Esophagus squamous epithelium (tissue), 5 donors: Measurements from ENCODE around the gene CACHD1. TPM values are rescaled to one million over a fixed set of nuclear protein-coding genes. Genes with fewer than 3 reads are reported as not detected.

Experiments
- DNase-seq: peaks from one replicate; lab custom pipeline; 2025; lab: John Stamatoyannopoulos, UW
- H3K27ac ChIP-seq, 4 donors: fragments of 200-600 bp; sonication (generic); one replicate each; pipeline ENCODE4 v1.5.1; 2016 to 2019; ENCODE audit warnings: mild to moderate bottlenecking in 1 of 4
- H3K27me3 ChIP-seq, 4 donors: fragments of 200-600 bp; sonication (generic); 1 replicate in 3 of 4; 2 replicates in 1 of 4; pipeline versions ENCODE4 v1.5.1 to v1.6.0; 2017 to 2021; ENCODE audit warnings: antibody characterized with exemption in 1 of 4
- H3K36me3 ChIP-seq, 3 donors: fragments of 200-600 bp; sonication (generic); one replicate each; pipeline ENCODE4 v1.5.1; 2016 to 2019
- H3K4me1 ChIP-seq, 3 donors: fragments of 200-600 bp; sonication (generic); one replicate each; pipeline ENCODE4 v1.5.1; 2017 to 2019
- H3K4me3 ChIP-seq, 4 donors: fragments of 200-600 bp; sonication (generic); 1 replicate in 3 of 4; 2 replicates in 1 of 4; pipeline ENCODE4 v1.5.1; 2016 to 2019; ENCODE audit warnings: mild to moderate bottlenecking in 2 of 4, moderate library complexity in 1 of 4
- H3K9me3 ChIP-seq, 3 donors: fragments of 200-600 bp; sonication (generic); one replicate each; pipeline ENCODE4 v1.5.1; 2016 to 2019
- CTCF ChIP-seq, 6 experiments: fragments of 450-650 bp in 4 of 6; fragments of 200-600 bp in 2 of 6; sonication (generic) in 2 of 6; IDR thresholded peaks; one replicate each; pipeline ENCODE4 v1.5.1; 2016 to 2019; ENCODE audit warnings: antibody characterized with exemption in 6 of 6, mild to moderate bottlenecking in 4 of 6, moderate library complexity in 4 of 6
- POLR2A ChIP-seq, 4 donors: fragments of 450-650 bp; IDR thresholded peaks; one replicate each; pipeline ENCODE4 v1.6.1; 2017; ENCODE audit warnings: antibody characterized with exemption in 4 of 4, mild to moderate bottlenecking in 4 of 4, moderate library complexity in 3 of 4
- WGBS, 2 donors: methylation state at CpG; one replicate each; pipeline ENCODE4 v1.1.5; 2018; 5-methylcytosine and 5-hydroxymethylcytosine counted together
- intact Hi-C: fragments of 100-400 bp; cut with DNase I; formaldehyde crosslinking; loops from one replicate; pipeline ENCODE4 v1.15.0; 2022
- total RNA-seq, 4 donors: library from RNA; depleted of rRNA; stranded (reverse); fragments of >200 nt; gene quantifications; one replicate each; pipeline ENCODE4 v1.1.0, GENCODE V29; 2016
- donor health status: DM: yes; HTN: yes; CAD: no.

The CACHD1 gene
- total RNA-seq, 4 donors from 2014 or later: 1.9 to 14.5 (median 4.1) TPM

DNA sequence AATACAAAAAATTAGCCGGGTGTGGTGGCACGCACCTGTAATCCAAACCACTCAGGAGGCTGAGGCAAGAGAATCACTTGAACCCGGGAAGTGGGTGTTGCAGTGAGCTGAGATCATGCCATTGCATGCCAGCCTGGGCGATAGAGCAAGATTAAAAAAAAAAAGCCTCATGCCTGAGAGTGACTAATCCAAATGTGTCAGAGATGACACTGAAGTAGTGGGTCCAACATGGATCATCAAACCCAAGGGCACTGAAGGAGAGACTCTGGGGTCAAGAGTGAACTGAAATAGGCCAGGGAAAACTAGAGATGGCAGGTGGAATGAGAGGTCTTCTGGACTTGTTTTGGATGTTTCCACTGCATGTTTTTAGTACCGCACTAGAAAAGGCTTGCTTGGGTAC, 10.2 kb upstream of the CACHD1 start:
- Histone ChIP-seq H3K4me1 (no peaks in the 10 kb centered on the region), H3K9me3 (no peaks in the 10 kb centered on the region), H3K4me3 (no peak overlapping the region), H3K36me3 (no peaks in the 10 kb centered on the region), H3K27ac (no peak overlapping the region), H3K27me3 (no peaks in the 10 kb centered on the region)
- TF ChIP-seq POLR2A (IDR thresholded peaks at IDR 0.05) (no peak), CTCF (IDR thresholded peaks at IDR 0.05) (no peak)
- intact Hi-C loops: loop anchor here (10.0 kb wide), 1 partner anchor 215 kb away; no protein-coding TSS in a partner anchor
- no peak for DNase-seq
- WGBS, 2 donors: 60 to 81% methylated on average over 5 of the region's 5 CpGs

DNA sequence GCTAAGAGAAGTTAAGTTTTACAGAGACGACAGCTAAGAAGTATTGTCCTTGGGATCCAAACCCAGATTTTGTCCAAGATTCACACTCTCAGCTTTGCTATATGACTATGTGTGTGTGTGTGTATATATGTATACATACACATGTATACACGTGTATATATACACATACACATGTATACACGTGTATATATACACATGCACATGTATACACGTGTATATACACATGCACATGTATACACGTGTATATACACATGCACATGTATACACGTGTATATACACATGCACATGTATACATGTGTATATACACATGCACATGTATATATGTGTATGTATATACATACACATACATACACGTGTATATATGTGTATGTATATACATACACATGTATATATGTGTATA, 3.9 kb upstream of the CACHD1 start:
- Histone ChIP-seq H3K27ac (no peak overlapping the region), H3K27me3 (peaks cover 0 to 46% (median 0%) of the 10 kb centered on the region in 4 donors), H3K4me3 (no peak overlapping the region), H3K36me3 (no peaks in the 10 kb centered on the region), H3K4me1 (peaks cover 2 to 18% (median 5%) of the 10 kb centered on the region in 3 donors), H3K9me3 (no peaks in the 10 kb centered on the region)
- 85 to 86% methylated on average over 7 of the region's 7 CpGs for WGBS, 2 donors
- intact Hi-C loops: loop anchor here (10.0 kb wide), 1 partner anchor 209 kb away; no protein-coding TSS in a partner anchor
- no peak for DNase-seq
- TF ChIP-seq CTCF (IDR thresholded peaks at IDR 0.05) (no peak), POLR2A (IDR thresholded peaks at IDR 0.05) (no peak)

- no peak for TF ChIP-seq POLR2A (IDR thresholded peaks at IDR 0.05)
- no peak for TF ChIP-seq CTCF (IDR thresholded peaks at IDR 0.05)
- Histone ChIP-seq H3K4me3 (peak overlapping the region; percentile 59 to 89 (median 77)), H3K4me1 (peaks cover 3 to 52% (median 5%) of the 10 kb centered on the region in 3 donors), H3K27me3 (peaks cover 0 to 63% (median 0%) of the 10 kb centered on the region in 4 donors), H3K9me3 (no peaks in the 10 kb centered on the region), H3K27ac (peak overlapping the region; percentile 81 to 93 (median 84)), H3K36me3 (no peaks in the 10 kb centered on the region)
- DNase-seq: no peak
- intact Hi-C loops: loop anchor here (10.0 kb wide), 1 partner anchor 205 kb away; no protein-coding TSS in a partner anchor
- 19 to 27% methylated on average over 7 of the region's 28 CpGs for WGBS, 2 donors
These were observed 583 bp upstream of the CACHD1 start for GRCh38 chr1:64469116-64469976.

DNA sequence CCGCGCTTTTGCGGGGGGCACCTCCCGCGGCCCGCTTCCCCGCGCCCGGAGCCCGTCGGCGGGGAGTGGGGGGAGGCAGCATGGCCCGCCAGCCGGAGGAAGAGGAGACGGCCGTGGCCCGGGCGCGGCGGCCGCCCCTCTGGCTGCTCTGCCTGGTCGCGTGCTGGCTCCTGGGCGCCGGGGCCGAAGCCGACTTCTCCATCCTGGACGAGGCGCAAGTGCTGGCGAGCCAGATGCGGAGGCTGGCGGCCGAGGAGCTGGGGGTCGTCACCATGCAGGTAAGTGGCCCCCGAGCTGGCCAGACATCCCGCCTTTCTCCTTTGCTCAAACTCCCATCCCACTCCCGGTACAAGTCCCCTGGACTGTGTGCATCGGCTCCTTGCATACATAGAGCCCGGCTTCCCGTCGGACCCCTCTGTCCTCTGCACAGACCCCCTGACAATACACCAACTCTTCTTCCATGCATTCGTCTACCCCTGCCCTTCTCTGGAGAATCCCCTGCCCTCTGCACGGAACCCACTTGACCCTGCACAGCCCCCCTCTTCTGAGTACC, 812 bp downstream of the CACHD1 start:
- intact Hi-C loops: no loop called here
- Histone ChIP-seq H3K27ac (peak overlapping the region; percentile 81 to 93 (median 84)), H3K4me1 (peaks cover 5 to 66% (median 17%) of the 10 kb centered on the region in 3 donors), H3K4me3 (peak overlapping the region; percentile 59 to 89 (median 77)), H3K36me3 (no peaks in the 10 kb centered on the region), H3K9me3 (no peaks in the 10 kb centered on the region), H3K27me3 (peaks cover 0 to 61% (median 0%) of the 10 kb centered on the region in 4 donors)
- no peak for TF ChIP-seq POLR2A (IDR thresholded peaks at IDR 0.05)
- no peak for TF ChIP-seq CTCF (IDR thresholded peaks at IDR 0.05)
- 0 to 2% methylated on average over 8 to 9 of the region's 43 CpGs for WGBS, 2 donors
- DNase-seq: no peak
